ENCODE measurements around the gene PRX. TPM values are rescaled to one million over a fixed set of nuclear protein-coding genes. Genes with fewer than 3 reads are reported as not detected.
"Not testable (repeated sequence)": the region's sequence is repeated elsewhere in the genome, so short reads cannot be mapped to it uniquely, and the experiment has no call there.

PRX gene
- total RNA-seq, 2 experiments from 2014 or later = 1.1 to 1.5 TPM

GRCh38 chr19:40430242-40430641, 17.1 kb upstream of the PRX start:
- H3K9me3 Mint-ChIP-seq; DNase-seq; H3K27me3 Mint-ChIP-seq; H3K4me3 Mint-ChIP-seq; H3K27ac Mint-ChIP-seq; POLR2A ChIA-PET; H3K36me3 Mint-ChIP-seq (ENCODE audit: low read depth): not testable (repeated sequence)
- CTCF ChIA-PET = interaction anchor here (9.0 kb wide), 1 partner anchor 9 kb away, joined by 42 read pairs; no protein-coding TSS in a partner anchor
- H3K4me1 Mint-ChIP-seq = peaks cover 21% of the 10 kb centered on the region

GRCh38 chr19:40428197-40428596, 15.0 kb upstream of the PRX start:
- not testable (repeated sequence) for DNase-seq; H3K27ac Mint-ChIP-seq; H3K36me3 Mint-ChIP-seq (ENCODE audit: low read depth); H3K4me3 Mint-ChIP-seq; H3K27me3 Mint-ChIP-seq; H3K9me3 Mint-ChIP-seq
- CTCF ChIA-PET = interaction anchor here (2.6 kb wide), 1 partner anchor 37 kb away, joined by 15 read pairs; the partner anchor contains the start of gene BLVRB
- POLR2A ChIA-PET = interaction anchor here (1.3 kb wide), 1 partner anchor 37 kb away, joined by 3 read pairs; the partner anchor contains the start of gene BLVRB
- H3K4me1 Mint-ChIP-seq = peaks cover 22% of the 10 kb centered on the region

- CTCF ChIA-PET = interaction anchor here (0.6 to 2.6 kb wide), 9 partner anchors 8 to 209 kb away, joined by 3 to 15 read pairs (median 4); partner anchors contain the start of gene BLVRB
- DNase-seq = peak; percentile 100
- Mint-ChIP-seq H3K4me1 (peaks cover 24% of the 10 kb centered on the region), H3K36me3 (ENCODE audit: low read depth) (peaks cover 20% of the 10 kb centered on the region), H3K4me3 (peak within 1 kb of the TSS; percentile 88), H3K27me3 (no peaks in the 10 kb centered on the region), H3K9me3 (no peaks in the 10 kb centered on the region), H3K27ac (peak within 1 kb of the TSS; percentile 89)
- POLR2A ChIA-PET = interaction anchor here (0.6 to 2.2 kb wide), 14 partner anchors 9 to 287 kb away, joined by 3 to 20 read pairs (median 3); partner anchors contain the start of genes BLVRB, C19orf47, PLD3 and SERTAD3
These were observed 12.5 kb upstream of the PRX start, which contains the start of gene SERTAD1 for GRCh38 chr19:40425450-40426287. Gene SERTAD1 (minus strand): TSS chr19:40425992. CDS start chr19:40423546, 2,446 bp downstream.

GRCh38 chr19:40424637-40425449, 11.7 kb upstream of the PRX start:
- no peaks in the 10 kb centered on the region for H3K27me3 Mint-ChIP-seq
- H3K4me3 Mint-ChIP-seq = peak overlapping the region; percentile 88
- H3K4me1 Mint-ChIP-seq = peaks cover 26% of the 10 kb centered on the region
- no peak for DNase-seq
- H3K9me3 Mint-ChIP-seq = no peaks in the 10 kb centered on the region
- ChIA-PET POLR2A (interaction anchor here (0.8 to 1.0 kb wide), 5 partner anchors 14 to 41 kb away, joined by 3 to 14 read pairs (median 3); partner anchors contain the start of genes BLVRB and SERTAD3), CTCF (interaction anchor here (0.9 to 1.4 kb wide), 3 partner anchors 11 to 119 kb away, joined by 3 to 5 read pairs (median 5); partner anchors contain the start of gene PRX)
- peaks cover 20% of the 10 kb centered on the region for H3K36me3 Mint-ChIP-seq (ENCODE audit: low read depth)
- H3K27ac Mint-ChIP-seq = peak overlapping the region; percentile 89

- Mint-ChIP-seq H3K27me3 (no peaks in the 10 kb centered on the region), H3K4me3 (peak overlapping the region; percentile 52), H3K4me1 (peaks cover 31% of the 10 kb centered on the region), H3K36me3 (ENCODE audit: low read depth) (peaks cover 20% of the 10 kb centered on the region), H3K9me3 (no peaks in the 10 kb centered on the region), H3K27ac (no peak overlapping the region)
- ChIA-PET CTCF (interaction anchor here (1.0 to 1.4 kb wide), 2 partner anchors 10 to 40 kb away, joined by 3 to 5 read pairs; partner anchors contain the start of gene PRX), POLR2A (interaction anchor here (0.8 to 1.6 kb wide), 4 partner anchors 19 to 182 kb away, joined by 3 to 6 read pairs (median 4); partner anchors contain the start of genes BLVRB and SERTAD3)
- DNase-seq = no peak
These were observed 10.8 kb upstream of the PRX start for GRCh38 chr19:40423938-40424337.

- no peak overlapping the region for H3K27ac Mint-ChIP-seq
- POLR2A ChIA-PET = interaction anchor here (0.7 to 2.9 kb wide), 5 partner anchors 10 to 481 kb away, joined by 3 to 22 read pairs (median 5); partner anchors contain the start of genes BLVRB, PRX and SERTAD3
- CTCF ChIA-PET = interaction anchor here (1.0 kb wide), 1 partner anchor 41 kb away, joined by 3 read pairs; no protein-coding TSS in a partner anchor
- H3K4me1 Mint-ChIP-seq = peaks cover 36% of the 10 kb centered on the region
- peak overlapping the region; percentile 77 for H3K4me3 Mint-ChIP-seq
- no peaks in the 10 kb centered on the region for H3K9me3 Mint-ChIP-seq
- H3K27me3 Mint-ChIP-seq = no peaks in the 10 kb centered on the region
- peaks cover 20% of the 10 kb centered on the region for H3K36me3 Mint-ChIP-seq (ENCODE audit: low read depth)
- DNase-seq = no peak
These were observed 9.8 kb upstream of the PRX start for GRCh38 chr19:40422748-40423566.

- Mint-ChIP-seq H3K9me3 (no peaks in the 10 kb centered on the region), H3K4me1 (peaks cover 43% of the 10 kb centered on the region), H3K4me3 (peak overlapping the region; percentile 77), H3K27me3 (no peaks in the 10 kb centered on the region), H3K36me3 (ENCODE audit: low read depth) (peaks cover 20% of the 10 kb centered on the region), H3K27ac (peak overlapping the region; percentile 80)
- no peak for DNase-seq
- CTCF ChIA-PET = interaction anchor here (1.0 to 3.8 kb wide), 7 partner anchors 11 to 117 kb away, joined by 4 to 51 read pairs (median 25); partner anchors contain the start of genes BLVRB, SERTAD3 and SPTBN4
- POLR2A ChIA-PET = interaction anchor here (0.7 to 2.9 kb wide), 9 partner anchors 10 to 480 kb away, joined by 3 to 25 read pairs (median 6); partner anchors contain the start of genes BLVRB, C19orf47, PLD3 and PRX
These were observed 9.0 kb upstream of the PRX start for GRCh38 chr19:40421993-40422747.

GRCh38 chr19:40420766-40421765, 7.9 kb upstream of the PRX start:
- Mint-ChIP-seq H3K4me1 (peaks cover 48% of the 10 kb centered on the region), H3K9me3 (no peaks in the 10 kb centered on the region), H3K27me3 (no peaks in the 10 kb centered on the region), H3K4me3 (peak overlapping the region; percentile 77), H3K36me3 (ENCODE audit: low read depth) (peaks cover 20% of the 10 kb centered on the region), H3K27ac (peak overlapping the region; percentile 80)
- peak; percentile 79 for DNase-seq
- ChIA-PET CTCF (interaction anchor here (0.6 to 3.8 kb wide), 40 partner anchors 8 to 1799 kb away, joined by 3 to 51 read pairs (median 4); partner anchors contain the start of genes ACTMAP, AKT2, B9D2 and BLVRB), POLR2A (interaction anchor here (0.5 to 2.9 kb wide), 18 partner anchors 8 to 1326 kb away, joined by 3 to 25 read pairs (median 5); partner anchors contain the start of genes AKT2, BLVRB, C19orf47 and PLD3)

- POLR2A ChIA-PET = interaction anchor here (0.8 to 2.9 kb wide), 16 partner anchors 9 to 230 kb away, joined by 3 to 25 read pairs (median 5); partner anchors contain the start of genes AKT2, BLVRB, C19orf47 and PLD3
- no peak for DNase-seq
- H3K36me3 Mint-ChIP-seq (ENCODE audit: low read depth) = peaks cover 17% of the 10 kb centered on the region
- CTCF ChIA-PET = interaction anchor here (0.6 to 3.8 kb wide), 40 partner anchors 8 to 1800 kb away, joined by 3 to 51 read pairs (median 4); partner anchors contain the start of genes ACTMAP, AKT2, B9D2 and BLVRB
- no peaks in the 10 kb centered on the region for H3K27me3 Mint-ChIP-seq
- peak overlapping the region; percentile 76 for H3K27ac Mint-ChIP-seq
- H3K4me3 Mint-ChIP-seq = peak overlapping the region; percentile 77
- H3K4me1 Mint-ChIP-seq = peaks cover 51% of the 10 kb centered on the region
- no peaks in the 10 kb centered on the region for H3K9me3 Mint-ChIP-seq
These were observed 7.2 kb upstream of the PRX start for GRCh38 chr19:40420451-40420765.

GRCh38 chr19:40419780-40420179, 6.6 kb upstream of the PRX start:
- CTCF ChIA-PET = interaction anchor here (0.7 to 3.8 kb wide), 25 partner anchors 9 to 944 kb away, joined by 3 to 51 read pairs (median 5); partner anchors contain the start of genes ACTMAP, AKT2, B9D2 and BLVRB
- Mint-ChIP-seq H3K36me3 (ENCODE audit: low read depth) (peaks cover 15% of the 10 kb centered on the region), H3K4me3 (peak overlapping the region; percentile 50), H3K27me3 (no peaks in the 10 kb centered on the region), H3K4me1 (peaks cover 49% of the 10 kb centered on the region), H3K27ac (no peak overlapping the region), H3K9me3 (no peaks in the 10 kb centered on the region)
- no peak for DNase-seq
- POLR2A ChIA-PET = interaction anchor here (1.0 to 2.9 kb wide), 8 partner anchors 12 to 190 kb away, joined by 3 to 25 read pairs (median 14); partner anchors contain the start of genes BLVRB, C19orf47, PLD3 and SERTAD3

All from activated CD4-positive, alpha-beta memory T cell treated with anti-CD3 and anti-CD28 coated beads, Interleukin-2, amount 10 ng/mL, durations not matched to agents 7 days and 5 days (primary cell).